ENCODE measurements around the gene SLC22A7. TPM values are rescaled to one million over a fixed set of nuclear protein-coding genes. Genes with fewer than 3 reads are reported as not detected.

Gene SLC22A7
- total and polyA plus RNA-seq, 2 donors (not counting 1 experiment from before 2014, with no cell fraction given): not detected

GRCh38 chr6:43286980-43287716 lies 10.9 kb upstream of the SLC22A7 start:
- Histone ChIP-seq H3K9ac (ENCODE audit: low read length) (no peak overlapping the region), H4K20me1 (ENCODE audit: control insufficient read depth, insufficient read depth, low read length, poor library complexity, severe bottlenecking) (no peaks in the 10 kb centered on the region), H3K4me3 (ENCODE audit: control extremely low read depth in 1 of 5, extremely low read depth in 1 of 5, insufficient read depth in 1 of 5, low read depth in 2 of 5, low read length in 4 of 5) (no peak overlapping the region), H3K4me1 (ENCODE audit: control insufficient read depth in 2 of 2, insufficient read depth in 2 of 2, low read length in 2 of 2) (no peaks in the 10 kb centered on the region), H3K27me3 (replicated peaks in 1 of 4; ENCODE audit: control extremely low read depth in 1 of 4, control insufficient read depth in 3 of 4, insufficient read depth in 4 of 4, low read length in 3 of 4) (peaks cover 0 to 26% (median 9%) of the 10 kb centered on the region in 4 experiments), H3K9me3 (ENCODE audit: control extremely low read depth in 1 of 3, control insufficient read depth in 2 of 3, insufficient read depth in 1 of 3, low read length in 2 of 3) (no peaks in the 10 kb centered on the region), H3K27ac (ENCODE audit: low read length in 2 of 2) (no peak overlapping the region), H3K36me3 (replicated peaks in 1 of 2; ENCODE audit: control extremely low read depth in 1 of 2, control insufficient read depth in 1 of 2, extremely low read depth in 1 of 2, insufficient read depth in 2 of 2, low read length in 1 of 2) (no peaks in the 10 kb centered on the region), H2AFZ (ENCODE audit: insufficient read depth, low read depth, low read length, poor library complexity, severe bottlenecking) (no peak overlapping the region), H3K4me2 (replicated peaks; ENCODE audit: low read depth, low read length, poor library complexity, severe bottlenecking) (no peak overlapping the region), H3K79me2 (ENCODE audit: control insufficient read depth, insufficient read depth, low read length) (no peaks in the 10 kb centered on the region)
- peaks cover 5% of the 10 kb centered on the region for H3K4me1 Mint-ChIP-seq
- peaks cover 26% of the 10 kb centered on the region for H3K27me3 Mint-ChIP-seq
- no peak overlapping the region for H3K27ac Mint-ChIP-seq
- ATAC-seq (ENCODE audit: low read depth) (no peak), DNase-seq (no peak)
- POLR2A ChIA-PET: no interaction called here
- CTCF ChIA-PET: interaction anchor here (0.9 to 1.1 kb wide), 3 partner anchors 24 to 111 kb away, joined by 3 to 5 read pairs (median 3); no protein-coding TSS in a partner anchor
- no peak for TF ChIP-seq EZH2 (IDR thresholded peaks at IDR 0.05; ENCODE audit: borderline replicate concordance, insufficient read depth, low read depth, low read length, poor library complexity, severe bottlenecking)
- H3K4me3 Mint-ChIP-seq: no peak overlapping the region
- no peaks in the 10 kb centered on the region for H3K9me3 Mint-ChIP-seq (ENCODE audit: insufficient read depth)
- intact Hi-C loops (cut with micrococcal nuclease): no loop called here
- 86% methylated on average over 9 of the region's 10 CpGs for WGBS (ENCODE audit: insufficient coverage)

- Histone ChIP-seq H3K9me3 (ENCODE audit: control extremely low read depth in 1 of 3, control insufficient read depth in 2 of 3, insufficient read depth in 1 of 3, low read length in 2 of 3) (no peaks in the 10 kb centered on the region), H3K36me3 (replicated peaks in 1 of 2; ENCODE audit: control extremely low read depth in 1 of 2, control insufficient read depth in 1 of 2, extremely low read depth in 1 of 2, insufficient read depth in 2 of 2, low read length in 1 of 2) (no peaks in the 10 kb centered on the region), H3K4me2 (replicated peaks; ENCODE audit: low read depth, low read length, poor library complexity, severe bottlenecking) (no peak overlapping the region), H3K27ac (ENCODE audit: low read length in 2 of 2) (no peak overlapping the region), H3K4me1 (ENCODE audit: control insufficient read depth in 2 of 2, insufficient read depth in 2 of 2, low read length in 2 of 2) (no peaks in the 10 kb centered on the region), H3K9ac (ENCODE audit: low read length) (no peak overlapping the region), H3K79me2 (ENCODE audit: control insufficient read depth, insufficient read depth, low read length) (no peaks in the 10 kb centered on the region), H2AFZ (ENCODE audit: insufficient read depth, low read depth, low read length, poor library complexity, severe bottlenecking) (no peak overlapping the region), H3K27me3 (replicated peaks in 1 of 4; ENCODE audit: control extremely low read depth in 1 of 4, control insufficient read depth in 3 of 4, insufficient read depth in 4 of 4, low read length in 3 of 4) (peaks cover 0 to 26% (median 5%) of the 10 kb centered on the region in 4 experiments), H4K20me1 (ENCODE audit: control insufficient read depth, insufficient read depth, low read length, poor library complexity, severe bottlenecking) (no peaks in the 10 kb centered on the region), H3K4me3 (ENCODE audit: control extremely low read depth in 1 of 5, extremely low read depth in 1 of 5, insufficient read depth in 1 of 5, low read depth in 2 of 5, low read length in 4 of 5) (no peak overlapping the region)
- no peaks in the 10 kb centered on the region for H3K9me3 Mint-ChIP-seq (ENCODE audit: insufficient read depth)
- TF ChIP-seq CTCF (IDR thresholded peaks at IDR 0.05): no peak
- no peak for TF ChIP-seq EZH2 (IDR thresholded peaks at IDR 0.05; ENCODE audit: borderline replicate concordance, insufficient read depth, low read depth, low read length, poor library complexity, severe bottlenecking)
- no peak overlapping the region for H3K4me3 Mint-ChIP-seq
- peak overlapping the region; percentile 27 for H3K27ac Mint-ChIP-seq
- POLR2A ChIA-PET: no interaction called here
- H3K27me3 Mint-ChIP-seq: peaks cover 23% of the 10 kb centered on the region
- ATAC-seq (ENCODE audit: low read depth) (no peak), DNase-seq (no peak)
- 100% methylated on average over 2 of the region's 7 CpGs for WGBS (ENCODE audit: insufficient coverage)
- peaks cover 5% of the 10 kb centered on the region for H3K4me1 Mint-ChIP-seq
- CTCF ChIA-PET: interaction anchor here (1.1 kb wide), 1 partner anchor 61 kb away, joined by 3 read pairs; no protein-coding TSS in a partner anchor
- intact Hi-C loops (cut with micrococcal nuclease): no loop called here
These were observed 10.1 kb upstream of the SLC22A7 start for GRCh38 chr6:43287717-43288679.

All from B cell (primary cell).